ENCODE measurements around the gene TAF5L.

The TAF5L gene

GRCh38 chr1:229625915-229626831, at the start of gene TAF5L, which contains the start of gene URB2:
Gene TAF5L, minus strand, starts transcription at chr1:229626122. Its CDS starts 11,640 bp downstream, at chr1:229614482.
Gene URB2, plus strand, starts transcription at chr1:229626247. Its CDS starts 1,387 bp downstream, at chr1:229627634.
- DNase-seq (ENCODE audit: low spot score) = peak; percentile 90

DNA sequence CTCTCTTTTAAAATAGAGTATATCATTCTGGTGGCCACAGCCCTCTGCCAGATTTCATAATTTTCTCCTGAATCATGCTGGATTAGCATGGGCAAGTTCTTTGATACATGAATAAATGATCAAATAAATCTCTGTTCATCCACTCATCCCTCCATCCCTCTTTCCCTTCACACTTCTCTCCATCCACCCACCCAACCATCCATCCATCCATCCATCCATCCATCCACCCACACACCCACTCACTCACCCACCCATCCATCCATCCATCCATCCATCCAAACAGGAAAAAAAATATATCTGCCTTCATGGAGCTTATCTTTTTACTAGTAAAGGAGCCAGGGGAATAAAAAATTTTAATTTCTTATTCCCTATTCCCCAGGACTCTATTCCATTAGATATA, 49.5 kb upstream of the TAF5L start:
- no peak for DNase-seq (ENCODE audit: low spot score)

- no peak for DNase-seq (ENCODE audit: low spot score)
These were observed 48.1 kb upstream of the TAF5L start for GRCh38 chr1:229674042-229674441.

DNA sequence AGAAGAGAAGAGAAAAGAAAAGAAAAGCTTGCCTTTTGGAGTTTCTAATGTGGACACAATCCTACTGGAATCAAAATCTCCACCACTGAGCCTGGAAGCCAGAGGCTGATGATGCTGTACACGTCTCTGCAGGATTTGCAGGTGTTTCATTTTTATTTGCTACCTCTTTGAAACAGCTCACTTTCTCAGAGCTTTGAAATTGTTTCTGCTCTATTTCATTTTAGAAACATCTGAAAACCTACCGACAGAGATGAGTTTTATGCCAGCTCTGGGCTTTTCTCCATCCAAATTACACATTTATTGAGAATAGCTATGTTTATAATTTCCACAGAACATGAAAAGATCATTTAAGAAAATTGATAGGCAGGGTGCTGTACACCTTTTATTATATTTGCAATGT, 46.3 kb upstream of the TAF5L start:
- no peak for DNase-seq (ENCODE audit: low spot score)

DNA sequence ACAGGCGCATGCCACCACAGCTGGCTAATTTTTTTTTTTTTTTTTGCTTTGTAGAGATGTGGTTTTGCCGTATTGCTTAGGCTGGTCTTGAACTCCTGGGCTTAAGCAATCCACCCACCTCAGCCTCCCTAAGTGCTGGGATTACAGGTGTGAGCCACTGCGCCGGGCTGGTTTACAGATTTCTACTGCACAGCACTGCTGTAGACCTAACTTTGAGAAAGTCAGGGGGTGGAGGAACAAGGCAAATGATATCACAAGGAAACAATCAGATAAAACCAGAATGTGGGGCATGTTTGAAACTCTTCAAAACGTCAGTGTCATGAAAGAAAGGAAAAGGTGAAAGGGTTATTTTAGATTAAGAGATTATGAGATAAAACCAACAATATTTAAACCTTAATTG, 45.4 kb upstream of the TAF5L start:
- DNase-seq (ENCODE audit: low spot score) = no peak

DNA sequence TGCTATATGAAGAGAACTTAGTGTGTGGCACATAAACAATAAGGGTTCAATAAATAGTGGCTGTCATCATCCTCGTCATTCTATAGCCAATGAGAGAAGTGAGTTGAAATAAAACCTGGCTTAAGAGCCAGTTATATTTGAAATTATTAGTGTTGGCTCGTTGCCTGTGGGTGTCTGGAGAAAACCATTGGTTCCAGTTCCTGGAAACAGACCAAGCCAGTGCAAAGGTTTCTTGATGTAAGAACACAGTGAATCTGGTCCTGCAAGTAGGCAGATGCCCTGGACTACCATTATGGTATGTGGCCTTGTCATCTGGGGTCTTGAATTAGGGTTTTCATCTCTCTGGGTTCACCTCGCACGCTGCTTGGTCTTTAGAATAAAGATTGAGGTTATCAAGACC, 43.4 kb upstream of the TAF5L start:
- no peak for DNase-seq (ENCODE audit: low spot score)

GRCh38 chr1:229666585-229666984, 40.7 kb upstream of the TAF5L start:
- peak; percentile 46 for DNase-seq (ENCODE audit: low spot score)

GRCh38 chr1:229665912-229666558, 40.1 kb upstream of the TAF5L start:
- no peak for DNase-seq (ENCODE audit: low spot score)

DNA sequence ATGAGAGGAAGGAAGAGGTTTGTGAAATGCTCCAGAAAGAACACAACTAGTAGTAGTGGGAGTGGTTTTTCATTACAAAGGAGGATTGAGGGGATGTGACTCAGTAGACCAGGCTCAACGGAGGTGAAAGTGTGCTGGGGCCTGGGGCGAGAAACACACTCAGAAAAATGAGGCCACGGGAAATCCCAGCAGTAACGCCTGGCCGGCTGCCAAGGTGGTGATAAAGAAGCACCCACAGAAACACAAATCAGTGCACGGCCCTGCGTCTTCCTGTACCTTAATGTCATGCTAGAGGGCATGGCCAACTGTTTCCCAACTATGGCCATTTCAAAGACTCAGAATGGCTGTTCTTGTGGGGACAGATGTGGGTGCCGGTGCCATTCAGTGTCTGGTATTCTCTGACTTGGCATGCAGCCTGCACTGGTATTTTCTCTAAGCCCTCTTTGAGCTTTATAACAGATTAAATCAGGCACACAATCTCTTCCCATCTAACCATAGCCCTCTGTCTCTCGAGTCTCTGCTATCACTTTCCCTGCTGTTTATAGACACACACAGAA, 38.3 kb upstream of the TAF5L start:
- DNase-seq (ENCODE audit: low spot score) = peak; percentile 54

DNA sequence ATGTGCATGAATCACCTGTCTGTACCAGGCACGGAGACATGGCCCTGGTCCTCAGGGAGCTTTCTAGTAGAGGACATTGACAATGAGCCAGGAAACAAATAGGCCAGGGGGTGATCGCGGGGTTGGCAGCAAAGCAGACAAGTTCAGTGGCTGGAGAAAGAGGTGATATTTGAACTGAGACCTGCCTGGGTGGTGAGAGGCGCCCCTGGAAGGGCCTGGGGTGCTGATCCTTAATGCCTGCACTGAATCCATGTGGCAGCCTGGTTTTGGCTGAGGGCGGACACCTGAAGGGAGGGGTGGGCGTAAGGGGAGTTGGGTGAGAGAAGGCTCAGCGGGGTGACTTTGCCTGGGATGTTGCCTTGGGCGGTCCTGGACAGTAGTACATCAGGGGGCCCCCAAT, 36.0 kb upstream of the TAF5L start:
- no peak for DNase-seq (ENCODE audit: low spot score)

- DNase-seq (ENCODE audit: low spot score) = peak; percentile 76
These were observed 35.3 kb upstream of the TAF5L start for GRCh38 chr1:229661022-229661877.

- DNase-seq (ENCODE audit: low spot score) = no peak
These were observed 32.3 kb upstream of the TAF5L start for GRCh38 chr1:229657993-229658755.

- no peak for DNase-seq (ENCODE audit: low spot score)
These were observed 29.9 kb upstream of the TAF5L start for GRCh38 chr1:229655781-229656180.

DNA sequence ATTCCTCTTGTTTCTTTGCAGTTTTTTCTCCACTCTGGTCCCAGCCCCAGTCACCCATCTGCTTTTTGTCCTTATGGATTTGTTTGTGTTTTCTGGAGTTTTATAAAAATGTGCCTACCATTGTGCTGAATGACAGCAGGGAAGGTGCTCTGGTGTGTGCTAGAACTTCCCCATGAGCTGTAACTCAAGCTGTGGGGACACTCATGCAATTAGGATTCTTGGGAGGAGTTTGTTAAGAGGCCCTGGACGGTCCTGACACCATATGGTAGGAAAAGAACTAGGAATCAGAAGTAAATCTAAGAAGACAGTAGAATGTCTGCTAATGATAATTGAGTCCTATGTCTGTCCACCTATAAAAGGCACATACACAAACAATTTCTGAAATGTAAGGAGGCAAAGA, 27.5 kb upstream of the TAF5L start:
- no peak for DNase-seq (ENCODE audit: low spot score)

DNA sequence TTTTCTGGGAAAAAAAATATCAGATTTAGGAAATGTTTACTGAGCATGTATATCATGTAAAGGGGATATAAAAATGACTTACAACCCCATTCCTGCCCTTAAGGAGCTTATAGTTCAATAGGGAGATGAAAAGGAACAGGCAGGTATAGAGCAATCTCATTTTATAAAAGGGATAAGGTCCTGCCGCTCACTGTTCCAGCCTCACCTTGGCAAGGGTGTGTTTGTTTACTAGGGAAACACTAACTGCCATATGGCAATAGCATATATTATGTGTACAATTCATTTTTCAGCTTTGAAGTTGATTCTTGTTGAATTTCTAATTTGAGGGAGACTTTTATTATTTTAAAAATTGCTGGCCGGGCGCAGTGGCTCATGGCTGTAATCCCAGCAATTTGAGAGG, 25.6 kb upstream of the TAF5L start:
- no peak for DNase-seq (ENCODE audit: low spot score)

- no peak for DNase-seq (ENCODE audit: low spot score)
These were observed 24.1 kb upstream of the TAF5L start for GRCh38 chr1:229650045-229650444.

DNA sequence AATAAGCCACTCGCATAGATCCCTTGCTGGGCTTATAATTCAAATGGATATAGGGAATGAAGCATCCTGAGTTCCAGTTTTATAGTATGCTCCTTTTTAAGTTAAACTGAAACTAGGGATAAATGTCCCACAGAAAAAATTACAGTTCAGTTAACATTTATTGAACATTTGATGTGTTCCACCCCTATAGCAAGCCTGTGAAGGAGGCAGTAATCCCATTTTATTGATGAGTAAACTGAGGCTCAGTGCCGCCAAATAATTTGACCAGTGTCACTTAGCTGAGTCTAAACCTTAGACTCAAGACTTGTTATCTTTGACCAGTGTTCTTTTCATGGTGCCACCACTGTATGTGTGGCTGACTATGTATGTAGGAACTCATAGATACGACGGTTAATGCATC, 22.5 kb upstream of the TAF5L start:
- no peak for DNase-seq (ENCODE audit: low spot score)

DNA sequence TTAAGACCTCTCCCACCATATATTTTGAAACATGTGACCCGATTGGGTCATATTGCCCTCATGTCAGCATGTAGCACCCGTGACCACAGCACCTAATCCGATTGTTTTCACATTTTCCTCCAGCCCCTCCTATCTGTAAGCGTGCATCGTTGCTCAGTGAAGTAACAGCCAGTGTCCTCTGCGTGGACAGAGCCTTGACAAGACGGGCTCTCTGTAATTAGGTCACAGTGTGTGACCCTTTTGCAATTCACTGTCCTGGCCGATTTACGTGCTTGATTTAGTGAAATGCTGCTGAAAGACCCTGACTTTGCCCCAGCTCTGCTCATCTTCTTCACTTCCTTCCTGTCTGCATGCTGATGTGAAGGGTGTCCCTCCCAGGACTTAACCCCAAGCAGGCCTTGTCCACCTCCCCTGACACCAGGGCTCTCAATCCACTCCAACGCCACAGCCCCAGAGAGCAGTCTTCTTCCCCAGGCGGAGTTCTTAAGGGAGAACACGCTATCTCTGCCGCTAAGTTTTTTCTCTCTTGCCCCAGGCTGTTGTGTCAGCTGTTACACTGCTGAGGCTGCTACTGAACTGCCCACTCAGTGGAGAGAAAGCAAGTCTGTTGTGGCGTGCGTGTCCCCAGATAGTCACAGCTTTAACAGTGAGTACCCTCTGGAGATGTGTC, 19.5 kb upstream of the TAF5L start:
- no peak for DNase-seq (ENCODE audit: low spot score)

DNA sequence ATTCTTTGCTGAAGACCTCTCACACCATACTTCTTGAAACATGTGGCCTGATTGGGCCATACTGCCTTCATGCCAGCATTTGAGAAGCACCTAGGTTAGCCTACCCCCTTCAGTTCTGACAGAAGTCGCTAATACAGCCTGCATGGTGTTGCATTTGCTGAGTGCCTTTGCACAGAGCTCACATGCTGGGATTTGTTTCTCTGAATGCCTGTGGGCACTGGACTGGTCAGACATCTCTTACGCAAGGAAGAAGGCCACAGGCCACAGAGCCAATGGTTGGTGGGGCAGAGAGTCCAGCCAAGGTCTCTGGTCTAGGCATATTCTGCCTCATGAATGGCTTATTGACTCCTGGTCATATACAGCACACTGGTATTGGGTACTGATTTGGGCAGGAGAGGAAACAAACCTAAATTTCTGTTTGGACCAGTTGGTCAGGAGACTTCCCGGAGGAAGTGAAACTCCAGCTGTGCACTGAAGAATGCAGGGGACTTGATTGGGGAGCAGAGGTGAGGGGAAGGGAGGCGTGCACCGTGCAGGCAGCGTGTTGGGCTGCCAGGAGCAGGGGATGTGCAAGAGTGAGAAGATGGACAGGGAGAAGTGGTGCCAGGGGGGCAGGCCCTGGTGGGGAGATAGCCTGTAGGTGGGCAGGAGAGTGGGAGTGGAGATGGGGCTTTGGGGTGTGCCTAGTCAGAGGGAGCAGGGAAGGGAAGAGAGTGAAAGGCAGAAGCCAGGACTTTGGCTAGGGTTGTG, 18.2 kb upstream of the TAF5L start:
- DNase-seq (ENCODE audit: low spot score) = peak; percentile 29

GRCh38 chr1:229642970-229643369, 17.0 kb upstream of the TAF5L start:
- no peak for DNase-seq (ENCODE audit: low spot score)

All from NAMALWA (cell line).